ENCODE data around the gene THBS2.

The THBS2 gene

DNA sequence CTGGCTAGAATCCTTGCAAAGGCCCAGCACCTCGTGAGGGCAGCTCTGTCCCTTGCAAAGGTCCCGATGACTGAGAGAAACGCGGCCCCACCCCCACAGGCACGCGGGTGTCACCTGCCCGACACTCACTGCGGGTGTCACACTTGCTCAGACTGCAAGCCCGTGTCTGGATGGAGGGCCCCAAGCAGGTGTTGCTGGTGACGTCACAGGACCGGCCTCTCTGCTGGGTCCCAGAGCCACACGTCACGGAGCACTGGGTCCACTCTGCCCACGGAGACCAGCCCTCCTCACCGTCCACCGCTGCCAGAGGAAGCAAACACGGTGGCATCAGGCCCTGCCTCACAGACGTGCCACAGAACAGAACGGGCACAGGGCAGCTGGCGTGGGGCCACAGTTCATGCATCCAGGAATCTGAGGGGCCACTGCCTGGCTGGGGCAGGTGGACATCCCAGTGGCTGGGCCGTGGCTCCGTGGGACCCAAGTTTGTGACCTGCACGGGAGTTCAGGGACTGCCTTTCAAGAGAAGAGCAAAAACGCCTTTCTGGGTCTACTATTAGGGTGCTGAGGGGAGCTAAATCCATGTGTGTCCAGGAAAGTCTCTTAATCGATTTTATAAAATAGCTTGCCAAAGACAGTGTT is 16.0 kb downstream of the THBS2 start:
- TF ChIP-seq ZFX (IDR thresholded peaks at IDR 0.05; ENCODE audit: borderline replicate concordance) = no peak
- TF ChIP-seq, protein P1, sequence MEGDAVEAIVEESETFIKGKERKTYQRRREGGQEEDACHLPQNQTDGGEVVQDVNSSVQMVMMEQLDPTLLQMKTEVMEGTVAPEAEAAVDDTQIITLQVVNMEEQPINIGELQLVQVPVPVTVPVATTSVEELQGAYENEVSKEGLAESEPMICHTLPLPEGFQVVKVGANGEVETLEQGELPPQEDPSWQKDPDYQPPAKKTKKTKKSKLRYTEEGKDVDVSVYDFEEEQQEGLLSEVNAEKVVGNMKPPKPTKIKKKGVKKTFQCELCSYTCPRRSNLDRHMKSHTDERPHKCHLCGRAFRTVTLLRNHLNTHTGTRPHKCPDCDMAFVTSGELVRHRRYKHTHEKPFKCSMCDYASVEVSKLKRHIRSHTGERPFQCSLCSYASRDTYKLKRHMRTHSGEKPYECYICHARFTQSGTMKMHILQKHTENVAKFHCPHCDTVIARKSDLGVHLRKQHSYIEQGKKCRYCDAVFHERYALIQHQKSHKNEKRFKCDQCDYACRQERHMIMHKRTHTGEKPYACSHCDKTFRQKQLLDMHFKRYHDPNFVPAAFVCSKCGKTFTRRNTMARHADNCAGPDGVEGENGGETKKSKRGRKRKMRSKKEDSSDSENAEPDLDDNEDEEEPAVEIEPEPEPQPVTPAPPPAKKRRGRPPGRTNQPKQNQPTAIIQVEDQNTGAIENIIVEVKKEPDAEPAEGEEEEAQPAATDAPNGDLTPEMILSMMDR (IDR thresholded peaks at IDR 0.05) = no peak
- no peak overlapping the region for H3K27ac ChIP-seq

DNA sequence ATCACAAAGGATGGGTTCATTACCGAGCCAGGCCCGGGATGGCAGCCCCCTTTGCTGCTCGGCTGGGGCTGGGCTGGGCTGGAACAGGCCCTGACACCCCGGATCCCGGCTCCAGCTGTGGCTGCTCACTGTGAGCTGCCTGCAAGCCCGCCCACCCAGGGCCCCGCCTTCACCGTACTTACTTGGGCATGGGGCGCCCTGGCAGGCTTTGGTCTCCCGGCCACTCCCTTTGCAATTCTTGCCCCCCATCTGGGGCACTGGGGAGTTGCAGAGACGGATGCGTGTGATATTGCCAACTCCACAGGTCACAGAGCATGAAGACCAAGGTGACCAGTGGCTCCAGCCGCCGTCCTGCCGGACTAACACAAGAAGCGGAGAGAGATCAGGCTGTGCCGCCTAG is 16.7 kb downstream of the THBS2 start:
- TF ChIP-seq ZFX (IDR thresholded peaks at IDR 0.05; ENCODE audit: borderline replicate concordance) = no peak
- TF ChIP-seq, protein P1 (IDR thresholded peaks at IDR 0.05) = no peak
- no peak overlapping the region for H3K27ac ChIP-seq

DNA sequence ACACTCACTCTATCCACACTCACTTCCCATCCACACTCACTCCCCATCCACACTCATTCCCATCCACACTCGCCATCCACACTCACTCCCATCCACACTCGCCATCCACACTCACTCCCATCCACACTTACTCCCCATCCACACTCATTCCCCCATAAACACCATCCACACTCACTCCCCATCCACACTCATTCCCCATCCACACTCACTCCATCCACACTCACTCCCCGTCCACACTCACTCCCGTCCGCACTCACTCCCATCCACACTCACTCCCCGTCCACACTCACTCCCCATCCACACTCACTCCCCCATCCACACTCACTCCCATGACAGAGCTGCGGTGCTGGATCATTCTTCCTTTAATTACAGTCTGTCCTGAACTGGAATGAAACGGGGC is 17.1 kb downstream of the THBS2 start:
- TF ChIP-seq ZFX (IDR thresholded peaks at IDR 0.05; ENCODE audit: borderline replicate concordance) = no peak
- TF ChIP-seq, protein P1 (IDR thresholded peaks at IDR 0.05) = no peak
- no peak overlapping the region for H3K27ac ChIP-seq

DNA sequence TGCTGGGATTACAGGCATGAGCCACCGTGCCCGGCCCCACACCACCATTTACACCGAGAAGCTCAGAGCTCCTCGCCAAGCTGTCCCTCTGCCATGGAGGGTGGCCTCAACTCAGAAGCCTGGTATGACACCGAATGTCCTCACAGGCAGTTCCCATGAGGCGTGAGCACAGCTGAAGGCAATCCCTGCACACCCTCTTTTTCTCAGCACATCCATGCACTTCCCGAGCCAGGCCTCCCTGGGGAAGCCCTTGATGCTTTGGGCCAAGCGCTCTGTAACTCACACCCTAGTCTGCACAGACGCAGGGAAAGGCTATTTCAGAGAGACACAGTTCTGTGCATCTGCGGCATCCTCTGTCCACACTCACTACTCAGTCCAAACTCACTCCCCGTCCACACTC is 18.4 kb downstream of the THBS2 start:
- H3K27ac ChIP-seq = no peak overlapping the region
- TF ChIP-seq, protein P1 (IDR thresholded peaks at IDR 0.05) = no peak
- no peak for TF ChIP-seq ZFX (IDR thresholded peaks at IDR 0.05; ENCODE audit: borderline replicate concordance)

DNA sequence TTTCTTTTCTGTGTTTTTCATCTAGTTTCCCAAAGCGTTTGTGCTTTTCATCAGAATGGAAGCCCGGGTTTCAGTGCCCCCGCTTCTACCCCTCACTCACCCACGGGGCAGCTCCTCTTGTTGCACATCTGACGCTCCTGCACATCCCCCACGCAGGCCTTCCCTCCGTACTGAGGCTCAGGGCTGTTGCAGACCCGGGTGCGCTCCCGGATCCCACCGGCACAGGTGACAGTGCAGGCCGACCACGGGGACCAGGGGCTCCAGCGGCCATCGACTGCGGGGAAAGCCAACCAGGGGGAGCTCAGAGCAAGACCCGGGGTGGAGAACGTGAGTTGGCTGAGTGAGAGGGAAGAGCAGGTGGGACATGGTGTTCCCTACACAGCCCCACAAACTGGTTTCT is 19.0 kb downstream of the THBS2 start:
- H3K27ac ChIP-seq = no peak overlapping the region
- TF ChIP-seq, protein P1 (IDR thresholded peaks at IDR 0.05) = no peak
- TF ChIP-seq ZFX (IDR thresholded peaks at IDR 0.05; ENCODE audit: borderline replicate concordance) = no peak

DNA sequence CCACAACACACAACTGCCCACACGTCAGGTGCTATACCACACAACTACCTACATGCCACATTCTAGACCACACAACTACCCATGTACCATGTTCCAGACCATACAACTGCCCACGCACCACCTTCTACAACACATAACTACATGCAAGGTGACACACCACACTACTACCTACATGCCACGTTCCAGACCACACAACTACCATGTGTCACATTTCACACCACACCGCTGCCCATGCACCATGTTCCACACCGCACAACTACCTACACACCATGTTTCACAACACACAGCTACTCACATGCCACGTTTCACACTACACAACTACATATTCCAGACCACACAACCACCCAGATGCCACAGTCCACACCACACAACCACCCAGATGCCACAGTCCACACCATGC is 19.8 kb downstream of the THBS2 start:
- H3K27ac ChIP-seq = no peak overlapping the region
- TF ChIP-seq ZFX (IDR thresholded peaks at IDR 0.05; ENCODE audit: borderline replicate concordance) = no peak
- TF ChIP-seq, protein P1 (IDR thresholded peaks at IDR 0.05) = no peak

DNA sequence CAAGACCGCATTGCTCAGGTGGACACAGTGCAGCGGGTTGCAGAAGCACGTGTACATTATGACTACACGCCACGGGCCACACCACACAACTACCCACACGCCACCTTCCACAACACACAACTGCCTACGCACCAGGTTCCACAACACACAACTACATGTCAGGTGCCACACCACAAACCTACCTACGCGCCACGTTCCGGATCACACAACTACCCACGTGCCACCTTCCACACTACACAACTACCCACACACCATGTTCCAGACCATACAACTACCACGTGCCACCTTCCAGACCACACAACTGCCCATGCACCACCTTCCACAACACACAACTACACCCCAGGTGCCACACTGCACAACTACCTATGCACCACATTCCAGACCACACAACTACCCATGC is 20.5 kb downstream of the THBS2 start:
- TF ChIP-seq, protein P1 (IDR thresholded peaks at IDR 0.05) = no peak
- no peak for TF ChIP-seq ZFX (IDR thresholded peaks at IDR 0.05; ENCODE audit: borderline replicate concordance)
- H3K27ac ChIP-seq = no peak overlapping the region
